Measurements from ENCODE around the gene TTC12.

TTC12 gene

DNA sequence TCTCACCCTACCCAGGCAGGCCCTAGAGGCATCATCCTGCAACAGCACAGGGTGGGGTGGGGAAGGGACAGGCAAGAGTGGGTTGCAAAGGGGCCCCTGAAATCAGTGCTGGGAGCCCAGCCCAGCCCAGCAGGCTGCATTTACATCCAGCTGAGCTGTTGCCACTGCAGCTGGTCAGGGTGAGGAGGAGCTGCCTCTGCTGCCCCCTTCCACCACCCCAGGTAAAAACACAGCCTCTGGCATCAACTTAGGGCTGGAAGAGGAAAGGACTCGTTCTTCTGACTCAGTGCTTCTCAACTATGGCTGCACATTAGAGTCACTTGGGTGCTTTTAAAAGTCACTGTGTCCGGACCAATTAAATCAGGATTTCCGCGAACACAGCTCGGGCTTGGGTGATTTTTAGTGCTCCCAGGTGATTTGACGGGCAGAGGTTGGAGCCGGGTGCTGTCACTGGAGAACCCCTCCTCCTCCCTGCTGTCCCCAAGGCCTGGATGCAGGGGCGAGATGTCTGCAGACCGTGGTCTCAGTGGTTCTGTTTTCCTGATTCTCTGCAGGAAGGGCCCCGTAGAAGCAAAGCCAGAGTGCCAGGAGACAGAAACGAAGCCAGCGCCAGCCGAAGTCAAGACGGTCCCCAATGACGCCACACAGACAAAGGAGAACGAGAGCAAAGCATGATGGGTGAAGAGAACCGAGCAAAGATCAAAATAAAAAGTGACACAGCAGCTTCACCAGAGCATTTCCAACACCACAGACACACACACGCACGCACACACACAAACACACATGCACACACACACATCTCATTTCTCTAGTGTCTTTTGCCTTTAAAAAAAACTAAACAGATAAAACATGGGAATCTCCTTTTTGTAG lies 39.4 kb upstream of the TTC12 start:
- Histone ChIP-seq H3K27me3 (ENCODE audit: insufficient read depth, low read length) (no peaks in the 10 kb centered on the region), H3K4me3 (ENCODE audit: low read length) (no peak overlapping the region), H3K4me1 (ENCODE audit: insufficient read depth, low read length) (no peaks in the 10 kb centered on the region; the same call in 1 of the 2 replicates), H3K36me3 (ENCODE audit: insufficient read depth, low read depth, low read length) (no peaks in the 10 kb centered on the region), H3K9me3 (ENCODE audit: insufficient read depth, low read depth, low read length) (no peaks in the 10 kb centered on the region), H3K27ac (ENCODE audit: low read length) (no peak overlapping the region), H3K9ac (ENCODE audit: low read depth, low read length) (no peak overlapping the region)

DNA sequence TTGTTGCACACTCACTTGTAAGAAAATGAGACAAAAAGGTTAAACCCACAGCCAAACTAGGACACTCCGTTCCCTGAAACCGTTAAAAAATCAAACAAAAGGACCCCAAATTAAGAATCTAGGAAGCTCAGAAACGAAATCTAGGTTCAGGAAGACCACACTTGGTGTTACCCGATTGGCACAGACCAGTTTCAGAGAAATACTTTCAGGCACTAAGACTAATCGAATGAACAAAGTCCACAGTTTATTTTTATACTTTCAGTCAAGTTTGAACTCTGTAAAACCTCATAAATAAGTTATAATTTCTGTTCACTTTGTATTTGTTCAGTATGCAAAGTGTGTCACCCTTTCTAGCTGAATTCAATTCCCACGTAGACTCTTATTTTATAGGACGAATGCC lies 38.8 kb upstream of the TTC12 start:
- Histone ChIP-seq H3K27ac (ENCODE audit: low read length) (no peak overlapping the region), H3K27me3 (ENCODE audit: insufficient read depth, low read length) (no peaks in the 10 kb centered on the region), H3K36me3 (ENCODE audit: insufficient read depth, low read depth, low read length) (no peaks in the 10 kb centered on the region), H3K9me3 (ENCODE audit: insufficient read depth, low read depth, low read length) (no peaks in the 10 kb centered on the region), H3K9ac (ENCODE audit: low read depth, low read length) (no peak overlapping the region), H3K4me3 (ENCODE audit: low read length) (no peak overlapping the region), H3K4me1 (ENCODE audit: insufficient read depth, low read length) (no peaks in the 10 kb centered on the region; the same call in 1 of the 2 replicates)

DNA sequence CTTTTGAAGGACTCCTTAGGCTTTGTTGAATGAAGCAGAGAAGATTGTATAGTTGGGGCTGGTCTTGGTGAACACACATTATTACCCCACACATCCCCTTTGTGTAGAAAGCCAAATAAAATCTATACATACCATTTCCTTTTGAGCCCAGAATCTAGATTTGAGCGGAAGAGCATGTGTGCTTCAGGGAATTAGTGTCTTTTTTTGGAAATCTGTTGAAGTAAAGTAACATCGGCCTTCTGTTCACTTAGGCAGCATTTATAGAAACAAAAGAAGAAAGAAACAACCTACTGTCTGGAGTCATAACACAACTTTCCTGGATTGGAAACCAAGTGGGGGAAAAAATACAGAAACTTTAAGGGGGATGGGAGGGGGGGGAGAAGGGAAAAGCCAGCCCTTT lies 37.9 kb upstream of the TTC12 start:
- Histone ChIP-seq H3K27me3 (ENCODE audit: insufficient read depth, low read length) (no peaks in the 10 kb centered on the region), H3K27ac (ENCODE audit: low read length) (no peak overlapping the region), H3K9me3 (ENCODE audit: insufficient read depth, low read depth, low read length) (no peaks in the 10 kb centered on the region), H3K4me1 (ENCODE audit: insufficient read depth, low read length) (no peaks in the 10 kb centered on the region; the same call in 1 of the 2 replicates), H3K9ac (ENCODE audit: low read depth, low read length) (no peak overlapping the region), H3K4me3 (ENCODE audit: low read length) (no peak overlapping the region), H3K36me3 (ENCODE audit: insufficient read depth, low read depth, low read length) (no peaks in the 10 kb centered on the region)

DNA sequence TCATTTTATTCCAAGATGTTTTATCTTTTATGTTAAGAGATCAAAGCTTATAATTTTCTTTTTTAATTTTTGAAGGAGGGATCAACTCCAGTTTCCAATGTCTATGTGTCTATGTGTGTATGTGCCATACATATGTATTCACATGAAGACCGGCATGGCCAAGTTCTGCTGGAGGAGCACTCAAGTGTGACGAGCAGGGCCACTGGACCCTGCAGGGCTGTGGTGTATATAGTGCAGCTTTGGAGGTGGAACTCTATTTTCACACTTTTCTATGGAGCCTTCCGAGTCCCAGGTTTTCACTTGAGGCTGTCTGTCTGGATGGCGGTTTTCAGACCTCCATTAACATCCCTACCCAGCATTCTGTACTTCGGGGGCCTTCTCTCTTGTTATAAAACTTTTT lies 36.5 kb upstream of the TTC12 start:
- no peak overlapping the region for H3K9ac ChIP-seq (ENCODE audit: low read depth, low read length)
- no peak overlapping the region for H3K27ac ChIP-seq (ENCODE audit: low read length)
- no peak overlapping the region for H3K4me3 ChIP-seq (ENCODE audit: low read length)

DNA sequence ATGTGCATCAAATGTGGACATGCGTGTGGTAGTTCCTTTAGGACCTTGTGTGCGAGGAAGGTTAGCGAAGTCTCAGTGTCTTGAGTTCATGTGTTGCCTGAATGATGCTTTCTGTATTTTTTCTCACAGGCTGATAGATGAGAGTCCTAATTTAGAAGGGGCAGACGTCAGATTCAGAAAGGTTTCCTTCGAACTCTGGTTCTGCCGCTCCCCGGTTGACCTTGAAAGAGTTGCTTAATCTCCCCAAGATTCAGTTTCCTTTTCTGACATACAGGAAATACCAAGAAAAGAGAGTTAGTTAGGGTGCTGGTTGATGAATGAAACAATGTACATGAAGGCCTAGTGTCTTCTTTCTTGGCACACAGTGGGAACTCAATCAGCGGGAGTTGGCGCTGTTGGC lies 35.9 kb upstream of the TTC12 start:
- no peak overlapping the region for H3K4me3 ChIP-seq (ENCODE audit: low read length)
- H3K27me3 ChIP-seq (ENCODE audit: insufficient read depth, low read length) = no peaks in the 10 kb centered on the region; the same call in 1 of the 2 replicates
- no peak overlapping the region for H3K27ac ChIP-seq (ENCODE audit: low read length)
- H3K9me3 ChIP-seq (ENCODE audit: insufficient read depth, low read depth, low read length) = no peaks in the 10 kb centered on the region
- H3K36me3 ChIP-seq (ENCODE audit: insufficient read depth, low read depth, low read length) = no peaks in the 10 kb centered on the region
- H3K4me1 ChIP-seq (ENCODE audit: insufficient read depth, low read length) = no peaks in the 10 kb centered on the region; the same call in 1 of the 2 replicates
- no peak overlapping the region for H3K9ac ChIP-seq (ENCODE audit: low read depth, low read length)

More for the DNA sequence above, 36.5 kb upstream of the TTC12 start:
- Histone ChIP-seq H3K9me3 (ENCODE audit: insufficient read depth, low read depth, low read length) (no peaks in the 10 kb centered on the region), H3K27me3 (ENCODE audit: insufficient read depth, low read length) (no peaks in the 10 kb centered on the region; the same call in 1 of the 2 replicates), H3K4me1 (ENCODE audit: insufficient read depth, low read length) (no peaks in the 10 kb centered on the region; the same call in 1 of the 2 replicates), H3K36me3 (ENCODE audit: insufficient read depth, low read depth, low read length) (no peaks in the 10 kb centered on the region)

DNA sequence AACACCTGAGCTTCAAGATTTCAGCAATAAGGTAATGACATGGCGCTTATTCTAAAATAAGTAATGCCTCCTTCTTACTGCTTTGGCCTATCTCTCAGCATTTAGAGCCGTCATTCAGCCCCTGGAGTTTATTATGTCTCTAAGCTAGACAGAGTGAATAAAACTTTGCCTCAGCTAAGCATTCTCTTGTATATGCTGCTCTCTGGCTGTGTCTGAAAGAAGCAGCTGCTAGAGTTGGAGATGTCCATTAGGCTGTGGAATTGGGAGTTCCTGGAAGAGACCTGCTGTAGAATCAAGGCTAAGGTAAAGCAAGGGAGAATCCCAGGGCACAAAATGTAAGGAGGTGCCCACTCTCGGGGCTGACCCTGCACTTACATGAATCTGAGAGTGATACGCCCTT lies 35.5 kb upstream of the TTC12 start:
- H3K9me3 ChIP-seq (ENCODE audit: insufficient read depth, low read depth, low read length) = no peaks in the 10 kb centered on the region
- no peak overlapping the region for H3K9ac ChIP-seq (ENCODE audit: low read depth, low read length)
- H3K4me1 ChIP-seq (ENCODE audit: insufficient read depth, low read length) = no peaks in the 10 kb centered on the region; the same call in 1 of the 2 replicates
- no peak overlapping the region for H3K27ac ChIP-seq (ENCODE audit: low read length)
- H3K36me3 ChIP-seq (ENCODE audit: insufficient read depth, low read depth, low read length) = no peaks in the 10 kb centered on the region
- no peak overlapping the region for H3K4me3 ChIP-seq (ENCODE audit: low read length)
- H3K27me3 ChIP-seq (ENCODE audit: insufficient read depth, low read length) = no peaks in the 10 kb centered on the region; the same call in 1 of the 2 replicates

DNA sequence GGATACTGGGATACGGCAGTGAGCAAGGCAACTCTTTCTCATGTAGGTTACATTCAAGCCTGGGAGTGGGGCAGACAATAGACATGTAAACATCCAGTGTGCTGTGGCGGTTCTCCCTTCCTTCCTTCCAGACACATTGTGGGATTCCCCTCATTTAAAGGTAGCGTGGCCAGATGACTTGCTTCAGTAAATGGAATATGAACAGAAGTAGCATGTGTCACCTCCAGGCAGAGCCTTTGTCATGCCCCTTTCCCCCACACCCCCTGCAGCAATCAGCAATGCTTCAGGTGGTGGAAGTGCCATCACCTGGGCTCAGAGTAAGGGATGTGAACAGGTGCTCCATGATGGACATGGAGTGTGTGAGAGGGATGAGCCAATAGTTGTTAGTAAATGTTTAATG lies 34.8 kb upstream of the TTC12 start:
- no peaks in the 10 kb centered on the region; the same call in 1 of the 2 replicates for H3K4me1 ChIP-seq (ENCODE audit: insufficient read depth, low read length)
- H3K9me3 ChIP-seq (ENCODE audit: insufficient read depth, low read depth, low read length) = no peaks in the 10 kb centered on the region
- H3K27ac ChIP-seq (ENCODE audit: low read length) = no peak overlapping the region
- no peak overlapping the region for H3K4me3 ChIP-seq (ENCODE audit: low read length)
- H3K9ac ChIP-seq (ENCODE audit: low read depth, low read length) = no peak overlapping the region
- H3K27me3 ChIP-seq (ENCODE audit: insufficient read depth, low read length) = no peaks in the 10 kb centered on the region; the same call in 1 of the 2 replicates
- H3K36me3 ChIP-seq (ENCODE audit: insufficient read depth, low read depth, low read length) = no peaks in the 10 kb centered on the region

DNA sequence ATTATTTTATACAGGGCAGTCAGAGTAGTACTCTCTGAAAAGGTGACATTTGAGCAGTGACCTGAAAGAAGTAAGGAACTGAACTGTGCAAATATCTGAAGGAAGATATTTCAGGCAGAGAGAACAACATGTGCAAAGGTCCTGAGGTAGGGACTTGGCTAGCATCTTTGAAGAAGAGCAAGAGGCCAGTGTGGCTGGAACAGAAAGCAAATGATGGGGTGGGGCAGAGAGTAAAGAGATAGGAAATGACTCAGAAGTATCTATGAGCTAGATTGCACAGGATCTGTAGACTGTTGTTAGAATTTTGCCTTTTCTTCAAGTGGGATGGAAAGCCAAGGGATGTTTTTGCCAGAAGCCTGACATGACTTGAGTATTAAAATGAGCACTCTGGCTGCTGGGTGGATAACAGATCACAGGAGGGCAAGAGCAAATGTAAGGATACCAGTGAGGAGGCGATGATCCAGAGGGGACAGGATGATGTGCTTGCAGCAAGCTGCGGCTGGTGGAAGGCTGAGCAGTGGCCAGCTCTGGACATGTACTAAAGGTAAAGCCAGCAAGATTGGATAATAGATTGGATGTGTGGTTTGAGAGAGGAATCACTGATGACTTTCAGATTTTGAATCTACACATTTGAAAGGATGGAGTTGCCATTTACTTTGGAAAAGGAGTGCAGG lies 33.2 kb upstream of the TTC12 start:
- no peaks in the 10 kb centered on the region; the same call in 1 of the 2 replicates for H3K27me3 ChIP-seq (ENCODE audit: insufficient read depth, low read length)
- H3K4me1 ChIP-seq (ENCODE audit: insufficient read depth, low read length) = no peaks in the 10 kb centered on the region
- H3K9me3 ChIP-seq (ENCODE audit: insufficient read depth, low read depth, low read length) = no peaks in the 10 kb centered on the region
- no peak overlapping the region for H3K4me3 ChIP-seq (ENCODE audit: low read length)
- H3K36me3 ChIP-seq (ENCODE audit: insufficient read depth, low read depth, low read length) = no peaks in the 10 kb centered on the region
- H3K27ac ChIP-seq (ENCODE audit: low read length) = no peak overlapping the region
- no peak overlapping the region for H3K9ac ChIP-seq (ENCODE audit: low read depth, low read length)

DNA sequence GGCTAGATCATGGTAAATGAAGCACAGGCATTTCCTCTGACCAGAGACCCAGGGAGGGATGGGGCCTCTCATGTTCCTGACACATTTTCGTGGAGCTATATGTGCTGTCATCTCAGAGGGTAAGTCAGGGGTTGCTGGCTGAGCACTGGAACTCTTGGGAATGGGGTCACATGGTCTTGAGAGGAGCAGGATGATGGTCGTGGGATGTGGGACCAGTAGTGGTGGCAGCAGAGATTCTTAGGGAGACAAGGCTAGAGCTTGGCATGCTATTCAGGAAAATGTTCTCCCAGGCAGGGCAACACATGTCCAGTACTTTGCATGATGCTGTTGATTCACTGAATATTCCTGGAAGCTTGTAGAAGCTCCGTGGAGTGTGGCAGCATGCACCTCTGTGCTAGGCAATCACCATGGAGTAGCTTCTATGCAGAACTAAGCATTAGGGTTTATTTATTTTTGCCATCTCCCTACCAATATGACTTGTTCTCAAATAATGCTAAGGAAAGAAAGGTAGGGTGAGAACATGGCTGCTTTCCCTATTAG lies 31.4 kb upstream of the TTC12 start:
- H3K4me3 ChIP-seq (ENCODE audit: low read length) = no peak overlapping the region
- no peak overlapping the region for H3K9ac ChIP-seq (ENCODE audit: low read depth, low read length)
- H3K27me3 ChIP-seq (ENCODE audit: insufficient read depth, low read length) = no peaks in the 10 kb centered on the region; the same call in 1 of the 2 replicates
- no peaks in the 10 kb centered on the region for H3K9me3 ChIP-seq (ENCODE audit: insufficient read depth, low read depth, low read length)
- no peaks in the 10 kb centered on the region for H3K36me3 ChIP-seq (ENCODE audit: insufficient read depth, low read depth, low read length)
- no peak overlapping the region for H3K27ac ChIP-seq (ENCODE audit: low read length)
- no peaks in the 10 kb centered on the region for H3K4me1 ChIP-seq (ENCODE audit: insufficient read depth, low read length)

DNA sequence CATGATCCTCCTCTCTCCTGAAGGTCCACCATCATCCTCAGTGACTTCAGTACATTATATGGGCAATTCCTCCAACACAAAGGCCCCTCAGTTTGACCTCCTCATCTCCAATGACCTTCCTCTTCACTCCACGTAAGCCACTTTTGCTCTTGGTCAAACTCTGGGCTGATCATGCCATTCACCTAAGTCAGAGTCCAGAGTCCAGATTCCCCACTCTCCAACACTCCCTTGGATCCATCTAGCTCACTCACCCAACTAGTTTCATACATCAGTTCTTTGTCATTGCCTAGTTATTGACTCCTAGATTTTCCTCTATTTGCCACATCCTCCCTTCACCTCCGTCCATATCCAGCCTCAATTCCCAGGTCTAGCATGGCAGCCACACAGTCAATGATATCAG lies 30.5 kb upstream of the TTC12 start:
- Histone ChIP-seq H3K36me3 (ENCODE audit: insufficient read depth, low read depth, low read length) (no peaks in the 10 kb centered on the region), H3K4me1 (ENCODE audit: insufficient read depth, low read length) (no peaks in the 10 kb centered on the region), H3K27ac (ENCODE audit: low read length) (no peak overlapping the region), H3K4me3 (ENCODE audit: low read length) (no peak overlapping the region), H3K9ac (ENCODE audit: low read depth, low read length) (no peak overlapping the region), H3K9me3 (ENCODE audit: insufficient read depth, low read depth, low read length) (no peaks in the 10 kb centered on the region), H3K27me3 (ENCODE audit: insufficient read depth, low read length) (no peaks in the 10 kb centered on the region; the same call in 1 of the 2 replicates)

DNA sequence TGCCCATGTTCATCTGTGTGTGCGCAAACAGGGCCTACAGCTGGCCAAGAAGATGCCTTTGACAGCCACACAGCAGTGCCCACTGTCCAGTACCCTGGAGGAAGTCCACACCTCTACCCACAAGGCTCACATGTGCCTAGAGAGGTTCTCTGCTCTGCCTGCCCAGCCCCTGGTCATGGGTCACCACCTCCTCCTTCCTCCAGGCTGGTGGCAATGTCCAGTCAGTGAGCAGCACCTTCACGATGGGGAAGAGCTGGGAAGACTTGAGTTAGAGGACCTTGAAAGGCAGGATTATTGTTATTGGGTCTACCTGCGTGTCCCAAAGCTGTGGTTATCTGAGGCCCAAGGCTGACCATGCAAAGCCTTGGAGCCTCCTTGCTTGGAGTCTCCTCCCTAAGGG lies 28.4 kb upstream of the TTC12 start:
- H3K9me3 ChIP-seq (ENCODE audit: insufficient read depth, low read depth, low read length) = no peaks in the 10 kb centered on the region
- no peak overlapping the region for H3K27ac ChIP-seq (ENCODE audit: low read length)
- H3K36me3 ChIP-seq (ENCODE audit: insufficient read depth, low read depth, low read length) = no peaks in the 10 kb centered on the region
- H3K4me3 ChIP-seq (ENCODE audit: low read length) = no peak overlapping the region
- H3K4me1 ChIP-seq (ENCODE audit: insufficient read depth, low read length) = no peaks in the 10 kb centered on the region
- H3K27me3 ChIP-seq (ENCODE audit: insufficient read depth, low read length) = no peaks in the 10 kb centered on the region; the same call in 1 of the 2 replicates
- H3K9ac ChIP-seq (ENCODE audit: low read depth, low read length) = no peak overlapping the region
